HepG2 (cell line): ENCODE data around the gene ATG5. TPM values are rescaled to one million over a fixed set of nuclear protein-coding genes. Genes with fewer than 3 reads are reported as not detected.

Experiments used
- ATAC-seq: fragments of 200-7000 bp; cut with Tn5 transposase; 3 replicates; pipeline ENCODE4 v1.9.1; 2020; ENCODE audit warnings: mild to moderate bottlenecking, moderate library complexity
- BruUV-seq: library from RNA; stranded (reverse); fragments of 400-500 nt; replicated peaks from 2 replicates; lab custom pipeline; 2021; lab: Mats Ljungman, UMichigan
- CTCF ChIA-PET: fragments of 300-600 bp; formaldehyde crosslinking; extraction: SDS; loops from one replicate; lab custom pipeline; 2021; ENCODE audit warnings: low total read pairs, inconsistent platforms, low intra/inter-chr PET ratio; lab: Yijun Ruan, JAX
- POLR2A ChIA-PET: fragments of 350-600 bp; sonication (Branson Sonifier 250); formaldehyde crosslinking; loops from one replicate; lab custom pipeline; 2020; ENCODE audit warnings: antibody characterized with exemption, inconsistent platforms; lab: Yijun Ruan, JAX
- DNase-seq: peaks from one replicate; pipeline ENCODE4 v3.0.0-alpha.2; 2015; ENCODE audit warnings: low spot score
- FAIRE-seq: peaks from 3 replicates; lab custom pipeline; 2011; peaks lifted over from hg19 to GRCh38; lab: Jason Lieb, UNC
- H2AFZ ChIP-seq: one replicate; pipeline ENCODE4 v1.6.1; 2011; ENCODE audit warnings: low read length, inconsistent platforms
- H3K27ac ChIP-seq: fragments of 300-600 bp; 3 replicates; pipeline ENCODE4 v1.8.0; 2011; ENCODE audit warnings: mixed run types, mild to moderate bottlenecking, mixed read lengths, low read length, inconsistent platforms; ENCODE audit not compliant: insufficient read depth; ENCODE audit errors: extremely low read length
- H3K27me3 ChIP-seq, 2 experiments: fragments of 200-600 bp in 1 of 2; 2 replicates in 1 of 2; 3 replicates in 1 of 2; pipeline versions ENCODE4 v1.6.0 to v1.8.0; 2011; ENCODE audit warnings: low read length in 2 of 2, mild to moderate bottlenecking in 2 of 2, moderate library complexity in 2 of 2, inconsistent platforms in 1 of 2; ENCODE audit not compliant: insufficient read depth in 2 of 2, control insufficient read depth in 1 of 2
- H3K36me3 ChIP-seq, 2 experiments: fragments of 200-600 bp in 1 of 2; replicated peaks in 1 of 2; 2 replicates in 1 of 2; 3 replicates in 1 of 2; pipeline versions ENCODE4 v1.5.1 to v1.8.0; 2011; ENCODE audit warnings: low read length in 2 of 2, inconsistent platforms in 1 of 2; ENCODE audit not compliant: insufficient read depth in 2 of 2, control insufficient read depth in 1 of 2
- H3K4me1 ChIP-seq: 2 replicates; pipeline ENCODE4 v1.5.1; 2012; ENCODE audit warnings: low read length, inconsistent platforms; ENCODE audit not compliant: insufficient read depth
- H3K4me2 ChIP-seq: 2 replicates; pipeline ENCODE4 v1.6.0; 2011; ENCODE audit warnings: low read depth, low read length, inconsistent platforms
- H3K4me3 ChIP-seq, 3 experiments: fragments of 200-600 bp in 1 of 3; sonication (generic), shearing (Covaris generic) in 1 of 3; replicated peaks in 1 of 3; 2 replicates each; pipeline ENCODE4 v1.5.1; 2011 to 2016; ENCODE audit warnings: low read length in 3 of 3, inconsistent platforms in 2 of 3, low read depth in 2 of 3, mild to moderate bottlenecking in 2 of 3, control low read depth in 1 of 3, mixed read lengths in 1 of 3; ENCODE audit not compliant: insufficient read depth in 1 of 3
- H3K79me2 ChIP-seq: one replicate; pipeline ENCODE4 v1.6.1; 2011; ENCODE audit warnings: low read length, inconsistent platforms; ENCODE audit not compliant: insufficient read depth
- H3K9ac ChIP-seq: 2 replicates; pipeline ENCODE4 v1.6.0; 2011; ENCODE audit warnings: mild to moderate bottlenecking, low read depth, low read length, inconsistent platforms; ENCODE audit not compliant: insufficient read depth
- H3K9me3 ChIP-seq: 2 replicates; pipeline ENCODE4 v1.5.1; 2012; ENCODE audit warnings: mild to moderate bottlenecking, low read length
- H4K20me1 ChIP-seq: 2 replicates; pipeline ENCODE4 v1.6.0; 2011; ENCODE audit warnings: inconsistent platforms, mild to moderate bottlenecking, low read length, moderate library complexity; ENCODE audit not compliant: insufficient read depth
- ARHGAP35 ChIP-seq: sonication (generic); formaldehyde crosslinking; IDR thresholded peaks from 2 replicates; pipeline ENCODE4 v1.9.0; 2022; ENCODE audit warnings: mild to moderate bottlenecking, inconsistent platforms, moderate library complexity, missing genetic modification reagents, borderline replicate concordance
- FLYWCH1 ChIP-seq: sonication (generic); formaldehyde crosslinking; IDR thresholded peaks from 2 replicates; pipeline ENCODE4 v1.8.1; 2023; ENCODE audit warnings: mild to moderate bottlenecking, missing genetic modification reagents
- MIXL1 ChIP-seq: IDR thresholded peaks from 2 replicates; pipeline ENCODE4 v1.6.1; 2016
- SMAD9 ChIP-seq: sonication (generic); formaldehyde crosslinking; IDR thresholded peaks from 2 replicates; pipeline ENCODE4 v1.5.1; 2020; ENCODE audit warnings: mild to moderate bottlenecking, missing genetic modification reagents
- TFAP4 ChIP-seq: sonication (generic); IDR thresholded peaks from 2 replicates; pipeline ENCODE4 v1.6.1; 2016; ENCODE audit warnings: low read depth, borderline replicate concordance
- ZNF18 ChIP-seq: sonication (generic); formaldehyde crosslinking; IDR thresholded peaks from 2 replicates; pipeline ENCODE4 v1.8.0; 2022; ENCODE audit warnings: mild to moderate bottlenecking, missing genetic modification reagents; ENCODE audit not compliant: insufficient replicate concordance
- ZNF205 ChIP-seq: IDR thresholded peaks from 2 replicates; pipeline ENCODE4 v1.6.1; 2018; ENCODE audit warnings: missing biosample characterization, missing genetic modification reagents
- ZNF264 ChIP-seq: sonication (generic); formaldehyde crosslinking; IDR thresholded peaks from 2 replicates; pipeline ENCODE4 v1.4.0; 2020; ENCODE audit warnings: missing genetic modification reagents
- ZNF703 ChIP-seq: sonication (generic); formaldehyde crosslinking; IDR thresholded peaks from 2 replicates; pipeline ENCODE4 v1.5.1; 2020; ENCODE audit warnings: missing genetic modification reagents, mild to moderate bottlenecking, moderate library complexity, borderline replicate concordance
- WGBS: methylation state at CpG from one replicate; pipeline ENCODE4 v1.1.6; 2017; ENCODE audit warnings: low lambda C conversion rate; 5-methylcytosine and 5-hydroxymethylcytosine counted together
- in situ Hi-C: cut with HindIII; loops from 2 replicates; pipeline ENCODE4 v1.10.0; 2017; ENCODE audit warnings: low pct_unique_long_range_greater_than_20kb; ENCODE audit not compliant: extremely low pct_ligation_motif_present
- intact Hi-C: fragments of 100-400 bp; cut with micrococcal nuclease; formaldehyde crosslinking; loops from one replicate; pipeline ENCODE4 v1.10.0; 2022; ENCODE audit not compliant: unreplicated experiment
- polyA plus RNA-seq, 8 experiments: library from polyadenylated mRNA; depleted of rRNA in 3 of 8; stranded (reverse) in 7 of 8; unstranded in 1 of 8; fragments of >200 nt; fragmentation: Illumina TruSeq in 4 of 8; extraction: Trizol in 4 of 8; gene quantifications; 2 replicates each; pipeline versions ENCODE4 v1.2.1 to v1.2.3, GENCODE V29; 2011 to 2016; ENCODE audit warnings: low read depth in 4 of 8, missing spikeins in 1 of 8, mixed read lengths in 1 of 8; ENCODE audit not compliant: insufficient read depth in 1 of 8
- total RNA-seq, 5 experiments: library from RNA; depleted of rRNA; stranded (reverse); fragments of >200 nt; fragmentation: Illumina TruSeq; extraction: Trizol; gene quantifications; 2 replicates each; pipeline ENCODE4 v1.2.3, GENCODE V29; 2016; ENCODE audit warnings: low read depth in 1 of 5

Gene ATG5
- total and polyA plus RNA-seq, 2 of the 13 experiments (the other 11 are each of a cell fraction or from before 2014, with no cell fraction given) = 21.3 to 48.0 TPM

- no peaks in the 10 kb centered on the region; the same call in 1 of the 2 replicates for H4K20me1 ChIP-seq
- H3K9me3 ChIP-seq = no peaks in the 10 kb centered on the region
- TF ChIP-seq ZNF264 (CRISPR knock-in tag) (no peak), SMAD9 (CRISPR knock-in tag) (no peak), ARHGAP35 (no peak), TFAP4 (no peak), FLYWCH1 (CRISPR knock-in tag) (no peak), MIXL1 (CRISPR knock-in tag) (no peak), ZNF703 (no peak), ZNF18 (CRISPR knock-in tag) (no peak), ZNF205 (CRISPR knock-in tag) (no peak)
- POLR2A ChIA-PET = no interaction called here
- H2AFZ ChIP-seq = no peak overlapping the region
- no TSS peak for BruUV-seq
- 88% methylated on average over 4 of the region's 4 CpGs for WGBS
- no peak overlapping the region for H3K4me2 ChIP-seq
- H3K36me3 ChIP-seq = peaks cover 0 to 12% of the 10 kb centered on the region in 2 experiments; a peak in 3 of 5 replicates
- H3K4me1 ChIP-seq = peaks cover 3% of the 10 kb centered on the region
- CTCF ChIA-PET = no interaction called here
- FAIRE-seq = no peak
- no peak overlapping the region for H3K27ac ChIP-seq
- in situ Hi-C loops = no loop called here
- no peaks in the 10 kb centered on the region for H3K79me2 ChIP-seq
- H3K27me3 ChIP-seq = no peaks in the 10 kb centered on the region
- intact Hi-C loops = no loop called here
- no peak for ATAC-seq
- no peak overlapping the region for H3K4me3 ChIP-seq
- H3K9ac ChIP-seq = no peak overlapping the region
- DNase-seq = no peak
Measured at GRCh38 chr6:106250953-106251352, 74.6 kb downstream of the ATG5 start.
